GM20000 (cell line): ENCODE data around the gene C1GALT1.
"Not testable (repeated sequence)": the region's sequence is repeated elsewhere in the genome, so short reads cannot be mapped to it uniquely, and the experiment has no call there.

Experiments
- DNase-seq: peaks from one replicate; pipeline ENCODE4 v3.0.0; 2012; ENCODE audit warnings: low spot score
- CTCF ChIP-seq: IDR thresholded peaks from 2 replicates; pipeline ENCODE4 v1.5.1; 2012; ENCODE audit warnings: mild to moderate bottlenecking, control low read depth; ENCODE audit errors: extremely low read depth, missing control alignments

The C1GALT1 gene

GRCh38 chr7:7146837-7147236 lies 35.5 kb upstream of the C1GALT1 start:
- TF ChIP-seq CTCF = no peak
- DNase-seq = no peak

- no peak for TF ChIP-seq CTCF
- no peak for DNase-seq
Measured at GRCh38 chr7:7148798-7149481, 33.4 kb upstream of the C1GALT1 start.

- no peak for DNase-seq
- no peak for TF ChIP-seq CTCF
Measured at GRCh38 chr7:7151285-7151684, 31.1 kb upstream of the C1GALT1 start.

- TF ChIP-seq CTCF = no peak
- DNase-seq = no peak
Measured at GRCh38 chr7:7151865-7152264, 30.5 kb upstream of the C1GALT1 start.

DNA sequence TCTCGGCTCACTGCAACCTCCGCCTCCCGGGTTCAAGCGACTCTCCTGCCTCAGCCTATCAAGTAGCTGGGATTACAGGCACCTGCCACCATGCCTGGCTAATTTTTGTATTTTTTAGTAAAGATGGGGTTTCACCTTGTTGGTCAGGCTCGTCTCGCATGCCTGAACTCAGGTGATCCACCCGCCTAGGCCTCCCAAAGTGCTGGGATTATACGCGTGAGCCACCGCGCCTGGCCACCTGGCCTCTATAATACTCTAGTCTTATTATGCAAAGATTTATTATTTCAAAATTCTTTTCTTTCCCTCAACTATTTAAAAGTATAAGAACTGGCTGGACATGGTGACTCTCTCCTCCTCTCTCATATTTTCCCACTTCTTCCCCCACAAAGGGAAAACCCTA lies 30.0 kb upstream of the C1GALT1 start:
- no peak for DNase-seq
- TF ChIP-seq CTCF = no peak

DNA sequence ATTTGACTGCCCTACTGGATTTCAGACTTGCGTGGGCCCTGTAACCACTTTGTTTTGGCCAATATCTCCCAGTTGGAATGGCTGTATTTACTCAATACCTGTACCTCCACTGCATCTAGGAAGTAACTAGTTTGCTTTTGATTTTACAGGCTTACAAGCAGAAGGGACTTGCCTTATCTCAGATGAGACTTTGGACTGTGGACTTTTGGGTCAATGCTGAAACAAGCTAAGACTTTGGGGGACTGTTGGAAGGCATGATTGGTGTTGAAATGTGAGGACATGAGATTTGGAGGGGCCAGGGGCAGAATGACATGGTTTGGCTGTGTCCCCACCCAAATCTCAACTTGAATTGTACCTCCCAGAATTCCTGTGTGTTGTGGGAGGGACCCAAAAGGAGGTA lies 28.0 kb upstream of the C1GALT1 start:
- not testable (repeated sequence) for DNase-seq

GRCh38 chr7:7156663-7157062 lies 25.7 kb upstream of the C1GALT1 start:
- TF ChIP-seq CTCF = no peak
- no peak for DNase-seq

GRCh38 chr7:7157177-7157886 lies 25.0 kb upstream of the C1GALT1 start:
- no peak for TF ChIP-seq CTCF
- DNase-seq = peak; percentile 4
